Common myeloid progenitor, CD34-positive (primary cell): ENCODE measurements around the gene ZDHHC1.

ENCODE experiments used
- CTCF ChIA-PET: fragments of 350-600 bp; sonication (Branson Sonifier 250); formaldehyde crosslinking; loops from one replicate; lab custom pipeline; 2021; ENCODE audit warnings: antibody characterized with exemption; lab: Charles Lee
- POLR2A ChIA-PET: fragments of 350-600 bp; sonication (Branson Sonifier 250); formaldehyde crosslinking; loops from one replicate; lab custom pipeline; 2021; ENCODE audit warnings: antibody characterized with exemption; lab: Charles Lee
- DNase-seq, 3 donors: peaks; one replicate each; pipeline versions ENCODE4 v3.0.0 to v3.0.0-alpha.2; 2013
- H3K27ac ChIP-seq, 2 experiments: 1 replicate in 1 of 2; 2 replicates in 1 of 2; pipeline ENCODE4 v1.7.0; 2013; ENCODE audit warnings: inconsistent platforms in 2 of 2, low read length in 2 of 2, mild to moderate bottlenecking in 2 of 2, low read depth in 1 of 2, moderate library complexity in 1 of 2; ENCODE audit not compliant: severe bottlenecking in 2 of 2, insufficient read depth in 1 of 2, poor library complexity in 1 of 2
- H3K27me3 ChIP-seq, 5 experiments: replicated peaks in 2 of 5; 1 replicate in 3 of 5; 2 replicates in 2 of 5; pipeline versions ENCODE4 v1.6.1 to v1.7.0; 2013; ENCODE audit warnings: low read length in 4 of 5, mild to moderate bottlenecking in 2 of 5, moderate library complexity in 2 of 5, inconsistent platforms in 1 of 5; ENCODE audit not compliant: insufficient read depth in 5 of 5, control insufficient read depth in 4 of 5
- H3K36me3 ChIP-seq, 4 experiments: 1 replicate in 2 of 4; 2 replicates in 2 of 4; pipeline versions ENCODE4 v1.6.1 to v1.7.0; 2013; ENCODE audit warnings: low read length in 3 of 4, control low read depth in 1 of 4, mild to moderate bottlenecking in 1 of 4; ENCODE audit not compliant: control insufficient read depth in 4 of 4, insufficient read depth in 4 of 4
- H3K4me1 ChIP-seq, 4 experiments: 1 replicate in 3 of 4; 2 replicates in 1 of 4; pipeline versions ENCODE4 v1.6.1 to v1.7.1; 2013; ENCODE audit warnings: low read length in 3 of 4, mild to moderate bottlenecking in 3 of 4, control low read depth in 1 of 4, inconsistent platforms in 1 of 4, moderate library complexity in 1 of 4; ENCODE audit not compliant: control insufficient read depth in 4 of 4, insufficient read depth in 4 of 4; ENCODE audit errors: control extremely low read depth in 1 of 4
- H3K4me3 ChIP-seq, 7 experiments: 1 replicate in 4 of 7; 2 replicates in 3 of 7; pipeline versions ENCODE4 v1.5.1 to v1.7.0; 2013; ENCODE audit warnings: mild to moderate bottlenecking in 7 of 7, low read length in 6 of 7, moderate library complexity in 6 of 7, inconsistent platforms in 2 of 7, low read depth in 2 of 7, control low read depth in 1 of 7; ENCODE audit not compliant: insufficient read depth in 4 of 7, control insufficient read depth in 1 of 7; ENCODE audit errors: extremely low read depth in 1 of 7
- H3K9me3 ChIP-seq, 5 experiments: 1 replicate in 4 of 5; 2 replicates in 1 of 5; pipeline versions ENCODE4 v1.6.1 to v1.7.1; 2013; ENCODE audit warnings: low read length in 4 of 5, mild to moderate bottlenecking in 2 of 5, inconsistent platforms in 1 of 5, low read depth in 1 of 5, moderate library complexity in 1 of 5; ENCODE audit not compliant: control insufficient read depth in 4 of 5, insufficient read depth in 2 of 5; ENCODE audit errors: control extremely low read depth in 1 of 5
- WGBS: methylation state at CpG from one replicate; pipeline ENCODE4 v1.1.5; 2013; ENCODE audit not compliant: insufficient coverage; 5-methylcytosine and 5-hydroxymethylcytosine counted together

Gene ZDHHC1

DNA sequence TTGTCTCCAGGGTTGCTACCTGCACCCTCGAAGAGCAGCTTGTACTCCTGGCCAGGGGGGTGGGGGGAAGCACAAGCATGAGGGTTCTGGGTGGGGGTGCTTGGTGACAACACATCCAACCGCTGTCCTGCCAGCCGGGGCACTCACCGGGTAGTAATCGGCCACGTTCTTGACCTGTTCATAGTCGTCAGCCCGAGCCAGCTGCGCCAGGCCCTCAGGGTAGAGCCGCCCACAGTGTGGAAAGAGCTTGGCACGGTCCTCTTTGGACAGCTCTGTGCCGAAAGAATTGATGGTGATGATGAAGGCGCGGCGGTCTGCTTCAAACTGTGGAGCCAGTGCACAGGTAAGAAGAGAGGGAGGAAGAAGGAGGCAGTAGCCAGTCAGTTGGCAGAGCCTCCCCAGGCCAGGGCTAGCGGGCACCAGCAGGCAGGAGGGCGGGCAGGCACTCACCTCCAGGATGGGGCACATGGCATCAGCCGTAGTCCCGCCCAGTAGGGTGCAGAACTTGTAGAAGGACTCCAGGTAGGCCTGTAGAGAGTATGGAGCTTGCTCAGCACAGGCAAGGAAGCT, 22.6 kb upstream of the ZDHHC1 start:
- peaks cover 0 to 16% (median 0%) of the 10 kb centered on the region in 4 experiments for H3K4me1 ChIP-seq

GRCh38 chr16:67438098-67438791, 22.0 kb upstream of the ZDHHC1 start:
- Histone ChIP-seq H3K27me3 (peaks cover 0 to 4% (median 0%) of the 10 kb centered on the region in 5 experiments), H3K36me3 (peaks cover 0 to 68% (median 36%) of the 10 kb centered on the region in 4 experiments), H3K4me1 (peaks cover 0 to 16% (median 0%) of the 10 kb centered on the region in 4 experiments), H3K4me3 (no peak overlapping the region), H3K27ac (no peak overlapping the region), H3K9me3 (no peaks in the 10 kb centered on the region)
- no peak for DNase-seq
- ChIA-PET POLR2A (no interaction called here), CTCF (interaction anchor here (0.7 to 3.8 kb wide), 8 partner anchors 10 to 91 kb away, joined by 3 to 20 read pairs (median 4); no protein-coding TSS in a partner anchor)
- WGBS = 95% methylated on average over 9 of the region's 20 CpGs

More for the DNA sequence above, 22.6 kb upstream of the ZDHHC1 start:
- Histone ChIP-seq H3K27ac (no peak overlapping the region), H3K36me3 (peaks cover 0 to 72% (median 38%) of the 10 kb centered on the region in 4 experiments), H3K4me3 (no peak overlapping the region), H3K27me3 (no peaks in the 10 kb centered on the region), H3K9me3 (no peaks in the 10 kb centered on the region)
- CTCF ChIA-PET = interaction anchor here (0.7 to 3.8 kb wide), 7 partner anchors 10 to 92 kb away, joined by 3 to 20 read pairs (median 4); no protein-coding TSS in a partner anchor
- DNase-seq = no peak
- POLR2A ChIA-PET = no interaction called here
- WGBS = over 99% methylated on average over 16 of the region's 19 CpGs

GRCh38 chr16:67437513-67437912, 21.2 kb upstream of the ZDHHC1 start:
- DNase-seq = no peak
- H3K4me1 ChIP-seq = peaks cover 0 to 16% (median 0%) of the 10 kb centered on the region in 4 experiments
- POLR2A ChIA-PET = no interaction called here
- no peak overlapping the region for H3K27ac ChIP-seq
- H3K9me3 ChIP-seq = no peaks in the 10 kb centered on the region
- H3K4me3 ChIP-seq = no peak overlapping the region
- CTCF ChIA-PET = interaction anchor here (0.9 to 1.5 kb wide), 2 partner anchors 13 to 38 kb away, joined by 3 to 5 read pairs; no protein-coding TSS in a partner anchor
- peaks cover 0 to 60% (median 33%) of the 10 kb centered on the region in 4 experiments for H3K36me3 ChIP-seq
- peaks cover 0 to 9% (median under 1%) of the 10 kb centered on the region in 5 experiments for H3K27me3 ChIP-seq
- no CpG with 5 or more reads among the region's 4 CpGs for WGBS

DNA sequence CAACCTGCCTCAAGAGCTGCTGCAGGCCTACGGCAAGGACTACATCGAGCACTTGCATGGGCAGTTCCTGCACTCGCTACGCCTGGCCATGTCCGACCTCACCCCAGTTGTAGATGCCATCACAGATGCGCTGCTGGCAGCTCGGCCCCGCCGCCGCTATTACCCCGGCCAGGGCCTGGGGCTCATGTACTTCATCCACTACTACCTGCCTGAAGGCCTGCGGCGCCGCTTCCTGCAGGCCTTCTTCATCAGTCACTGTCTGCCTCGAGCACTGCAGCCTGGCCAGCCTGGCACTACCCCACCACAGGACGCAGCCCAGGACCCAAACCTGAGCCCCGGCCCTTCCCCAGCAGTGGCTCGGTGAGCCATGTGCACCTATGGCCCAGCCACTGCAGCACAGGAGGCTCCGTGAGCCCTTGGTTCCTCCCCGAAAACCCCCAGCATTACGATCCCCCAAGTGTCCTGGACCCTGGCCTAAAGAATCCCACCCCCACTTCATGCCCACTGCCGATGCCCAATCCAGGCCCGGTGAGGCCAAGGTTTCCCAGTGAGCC, 20.4 kb upstream of the ZDHHC1 start:
- no peak overlapping the region for H3K27ac ChIP-seq
- CTCF ChIA-PET = interaction anchor here (1.0 to 1.9 kb wide), 3 partner anchors 9 to 23 kb away, joined by 3 to 7 read pairs (median 4); no protein-coding TSS in a partner anchor
- no peaks in the 10 kb centered on the region for H3K9me3 ChIP-seq
- H3K4me3 ChIP-seq = no peak overlapping the region
- POLR2A ChIA-PET = interaction anchor here (0.6 kb wide), 1 partner anchor 28 kb away, joined by 3 read pairs; no protein-coding TSS in a partner anchor
- 98% methylated on average over 18 of the region's 23 CpGs for WGBS
- no peak for DNase-seq
- H3K4me1 ChIP-seq = peaks cover 0 to 14% (median 3%) of the 10 kb centered on the region in 4 experiments
- H3K27me3 ChIP-seq = peaks cover 0 to 16% (median 3%) of the 10 kb centered on the region in 5 experiments
- H3K36me3 ChIP-seq = peaks cover 0 to 54% (median 30%) of the 10 kb centered on the region in 4 experiments

- Histone ChIP-seq H3K4me3 (no peak overlapping the region), H3K36me3 (peaks cover 0 to 45% (median 29%) of the 10 kb centered on the region in 4 experiments), H3K4me1 (peaks cover 0 to 11% (median 9%) of the 10 kb centered on the region in 4 experiments), H3K27me3 (peaks cover 0 to 21% (median 5%) of the 10 kb centered on the region in 5 experiments), H3K27ac (no peak overlapping the region), H3K9me3 (no peaks in the 10 kb centered on the region)
- CTCF ChIA-PET = interaction anchor here (0.9 to 3.3 kb wide), 6 partner anchors 9 to 29 kb away, joined by 3 to 17 read pairs (median 4); no protein-coding TSS in a partner anchor
- WGBS = over 99% methylated on average over 16 of the region's 16 CpGs
- POLR2A ChIA-PET = interaction anchor here (0.6 kb wide), 1 partner anchor 27 kb away, joined by 3 read pairs; no protein-coding TSS in a partner anchor
- DNase-seq = no peak
Observed at GRCh38 chr16:67435758-67436164, 19.5 kb upstream of the ZDHHC1 start.

DNA sequence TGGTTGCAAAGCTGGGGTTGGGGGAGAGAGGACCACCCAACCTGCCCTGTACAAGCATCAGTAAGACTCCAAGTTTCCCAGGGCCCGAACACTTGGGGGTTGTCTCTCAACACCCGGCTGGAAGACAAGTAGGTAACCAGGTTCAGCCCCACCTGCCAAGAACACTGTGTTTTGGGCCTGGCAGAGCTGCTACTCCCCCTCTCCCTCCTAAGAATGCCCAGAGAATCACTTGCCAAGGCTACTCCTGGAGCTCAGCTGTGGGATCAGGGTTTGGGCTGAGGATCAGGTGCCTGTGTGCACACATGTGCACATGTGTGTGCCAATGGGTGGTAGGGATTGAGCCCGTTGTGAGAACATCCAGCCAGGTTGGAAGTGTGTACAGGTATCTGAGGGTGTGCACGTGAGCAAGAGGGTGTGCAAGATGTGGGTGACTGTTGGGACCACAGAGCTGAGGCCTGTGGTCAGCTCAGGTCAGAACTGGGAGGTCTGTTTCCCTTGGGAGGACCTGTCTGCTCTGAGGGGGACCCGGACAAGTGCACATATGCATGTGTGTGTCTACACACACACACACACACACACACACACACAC, 16.9 kb upstream of the ZDHHC1 start:
- H3K4me1 ChIP-seq = peaks cover 0 to 16% (median 14%) of the 10 kb centered on the region in 4 experiments
- ChIA-PET POLR2A (interaction anchor here (0.6 kb wide), 1 partner anchor 18 kb away, joined by 3 read pairs; no protein-coding TSS in a partner anchor), CTCF (interaction anchor here (0.7 to 3.3 kb wide), 4 partner anchors 11 to 67 kb away, joined by 3 to 17 read pairs (median 6); no protein-coding TSS in a partner anchor)
- H3K9me3 ChIP-seq = no peaks in the 10 kb centered on the region
- peaks cover 0 to 46% (median 17%) of the 10 kb centered on the region in 5 experiments for H3K27me3 ChIP-seq
- WGBS = 93% methylated on average over 3 of the region's 5 CpGs
- DNase-seq = no peak
- H3K36me3 ChIP-seq = peaks cover 0 to 22% (median 14%) of the 10 kb centered on the region in 4 experiments
- no peak overlapping the region for H3K4me3 ChIP-seq
- no peak overlapping the region for H3K27ac ChIP-seq
